ENCODE results near the gene PEX3.

- TF ChIP-seq POLR2A (IDR thresholded peaks at IDR 0.05) (peak; percentile 48), CTCF (IDR thresholded peaks at IDR 0.05) (no peak)
These were observed 60.6 kb downstream of the PEX3 start, which contains the start of gene FUCA2 for GRCh38 chr6:143510991-143511891.
